HG03432 (cell line): ENCODE results near the gene ROPN1.

ENCODE experiments used
- ATAC-seq: cut with Tn5 transposase; IDR thresholded peaks from one replicate; pipeline ENCODE4 v1.9.1; 2021; ENCODE audit warnings: mild to moderate bottlenecking, moderate library complexity; ENCODE audit not compliant: unreplicated experiment

The ROPN1 gene

DNA sequence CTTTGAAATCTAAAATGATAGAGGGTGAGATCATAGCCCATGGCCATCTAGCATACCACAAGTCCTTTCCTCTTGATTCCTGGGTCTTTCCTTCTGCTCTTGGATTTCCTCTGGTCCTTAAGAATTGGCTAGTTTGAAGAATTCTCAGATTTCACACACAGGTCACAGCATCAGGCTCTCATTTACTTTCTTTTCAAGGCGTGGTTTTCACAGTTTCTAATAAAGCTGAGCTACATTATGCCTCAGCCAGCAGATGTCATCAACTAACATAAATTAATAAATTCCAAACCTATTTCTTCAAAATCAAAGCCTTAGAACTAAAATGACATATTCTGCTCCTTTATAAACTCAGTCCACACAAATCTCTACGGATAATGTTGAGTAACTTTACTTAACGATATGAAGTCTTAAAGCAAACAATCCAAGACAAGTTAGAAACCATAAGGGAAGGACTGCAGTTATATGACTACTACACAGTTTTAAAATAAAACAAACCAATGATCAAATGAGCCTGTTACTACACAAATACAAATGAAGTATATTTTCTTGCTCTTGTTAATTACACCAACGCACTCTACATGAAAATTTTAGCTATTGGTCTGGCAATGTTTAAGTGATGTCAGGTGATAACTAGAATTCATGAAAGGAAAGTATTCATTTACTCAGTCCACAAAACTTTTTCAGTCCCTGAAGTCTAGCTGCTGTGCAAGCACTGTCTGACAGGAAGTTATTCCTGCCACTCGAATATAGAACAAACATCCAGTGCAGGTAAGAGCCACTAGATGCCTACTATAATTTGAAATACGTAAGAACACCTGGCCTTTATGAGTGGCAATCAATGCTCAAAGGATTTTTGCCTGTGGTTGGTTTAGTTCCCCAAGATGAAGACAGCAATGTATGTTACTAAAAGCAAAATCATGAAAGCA is 40.1 kb downstream of the ROPN1 start:
- ATAC-seq, result no peak

GRCh38 chr3:123949641-123950040 is 42.3 kb downstream of the ROPN1 start:
- ATAC-seq, result no peak

DNA sequence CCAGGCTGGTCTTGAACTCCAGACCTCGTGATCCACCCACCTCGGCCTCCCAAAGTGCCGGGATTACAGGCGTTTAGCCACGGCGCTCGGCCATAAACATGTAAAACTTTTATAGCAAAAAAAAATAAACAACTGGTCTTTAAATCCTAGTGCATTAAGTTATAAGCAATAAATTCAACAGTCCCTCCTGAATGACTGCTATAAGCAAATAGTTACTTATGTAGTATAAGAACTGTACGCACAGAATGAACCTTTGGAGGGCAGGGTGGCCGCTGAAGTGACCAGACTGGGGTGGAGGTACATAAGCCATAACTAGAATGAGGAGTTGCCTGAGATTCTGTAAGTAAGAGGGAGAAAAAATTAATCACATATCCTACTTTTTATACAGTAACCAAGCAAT is 43.5 kb downstream of the ROPN1 start:
- ATAC-seq, result no peak

GRCh38 chr3:123947482-123947881 is 44.4 kb downstream of the ROPN1 start:
- no peak for ATAC-seq

GRCh38 chr3:123941542-123941941 is 50.4 kb downstream of the ROPN1 start:
- no peak for ATAC-seq

DNA sequence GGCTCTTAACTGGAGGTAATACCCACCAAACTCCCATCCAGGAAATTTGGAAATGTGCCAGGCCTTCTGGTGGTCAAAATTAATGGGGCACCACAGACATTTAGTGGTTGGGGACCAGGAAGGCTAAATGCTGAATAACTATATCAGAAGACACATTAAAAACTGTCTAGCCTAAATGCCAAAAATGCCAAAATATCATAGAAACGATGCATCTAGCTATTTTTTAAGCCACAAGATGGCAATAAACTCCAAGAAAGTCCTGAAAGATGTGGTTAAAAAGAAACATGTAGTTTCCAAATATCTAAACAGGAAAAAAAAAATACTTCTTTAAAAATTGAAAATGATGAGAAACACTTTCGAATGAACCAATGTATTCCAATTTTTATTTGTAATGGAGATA is 50.8 kb downstream of the ROPN1 start:
- no peak for ATAC-seq

GRCh38 chr3:123939706-123940105 is 52.2 kb downstream of the ROPN1 start:
- no peak for ATAC-seq

GRCh38 chr3:123936400-123936799 is 55.5 kb downstream of the ROPN1 start:
- no peak for ATAC-seq

DNA sequence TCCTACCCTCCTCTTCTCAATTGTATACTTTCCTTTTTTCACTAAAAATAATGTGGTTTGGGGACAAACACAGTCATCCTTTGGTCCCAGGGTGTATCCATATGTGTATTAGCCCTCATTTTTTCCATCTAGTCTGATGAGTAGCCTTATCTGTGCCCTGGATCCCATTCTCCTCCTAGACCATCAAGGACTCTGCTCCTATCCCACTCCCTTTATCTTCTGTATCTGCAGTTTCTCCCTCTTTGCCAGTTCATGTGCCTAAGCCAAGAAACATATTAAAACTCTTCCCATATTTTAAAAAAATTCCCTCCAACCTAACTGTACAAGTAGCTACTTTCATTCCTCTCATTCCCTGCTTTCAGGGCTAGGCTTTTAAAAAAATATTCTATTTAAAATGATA is 56.1 kb downstream of the ROPN1 start:
- ATAC-seq, result no peak

DNA sequence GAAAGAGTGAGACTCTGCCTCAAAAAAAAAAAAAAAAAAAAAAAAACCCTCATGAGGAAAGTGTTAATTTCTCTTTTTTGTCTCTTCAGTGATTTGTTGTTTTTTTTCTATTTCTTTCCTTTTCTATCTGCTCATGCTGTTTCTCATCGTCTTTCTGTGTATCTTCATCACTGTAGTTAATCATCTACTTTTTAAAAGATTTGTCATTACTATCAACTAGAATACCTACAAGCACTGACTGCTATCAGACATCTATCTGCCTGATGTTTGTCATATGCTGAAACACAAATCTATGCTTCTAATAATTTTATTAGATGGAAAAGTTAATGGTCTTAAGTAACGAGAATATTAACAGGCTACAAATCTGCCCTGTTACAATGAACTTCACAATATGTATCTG is 57.7 kb downstream of the ROPN1 start:
- ATAC-seq, result no peak

DNA sequence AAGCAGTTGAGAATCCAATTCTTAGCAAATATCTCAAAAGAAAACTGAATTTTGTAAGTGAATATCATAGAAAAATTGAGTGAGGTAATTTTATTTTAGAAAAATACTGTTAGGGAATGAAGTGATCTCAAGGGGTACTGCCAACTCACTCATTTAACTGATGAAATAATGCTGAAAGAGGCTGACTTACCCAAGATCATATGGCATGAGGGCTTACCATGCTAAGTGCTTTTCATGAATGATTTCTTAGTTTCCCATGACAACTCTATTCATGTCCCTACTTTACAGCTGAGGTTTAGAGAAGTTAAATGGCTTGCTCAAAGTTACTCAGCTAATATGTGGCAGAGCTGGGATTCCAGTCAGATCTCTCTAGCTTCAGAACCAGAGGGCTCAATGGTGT is 61.5 kb downstream of the ROPN1 start:
- no peak for ATAC-seq

GRCh38 chr3:123929325-123929724 is 62.6 kb downstream of the ROPN1 start:
- ATAC-seq, result no peak

GRCh38 chr3:123926396-123926795 is 65.5 kb downstream of the ROPN1 start:
- no peak for ATAC-seq

DNA sequence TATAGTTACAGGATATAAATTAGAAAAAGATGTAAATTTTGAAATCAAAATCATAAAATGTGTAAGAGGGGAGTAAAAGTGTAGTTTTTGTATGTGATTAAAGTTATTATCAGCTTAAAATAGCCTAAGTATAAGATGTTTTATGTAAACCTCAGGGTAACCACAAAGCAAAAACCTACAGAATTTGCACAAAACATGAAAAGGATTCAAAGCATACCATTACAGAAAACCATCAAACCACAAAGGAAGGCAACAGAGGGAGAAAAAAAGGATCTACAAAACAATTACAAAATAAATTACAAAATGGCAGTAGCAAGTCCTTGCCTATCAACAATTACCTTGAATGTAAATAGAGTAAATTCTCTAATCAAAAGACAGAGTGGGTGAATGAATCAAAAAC is 71.1 kb downstream of the ROPN1 start:
- no peak for ATAC-seq

- ATAC-seq, result no peak
Observed at GRCh38 chr3:123920383-123920782, 71.5 kb downstream of the ROPN1 start.

GRCh38 chr3:123919353-123919752 is 72.6 kb downstream of the ROPN1 start:
- ATAC-seq, result no peak
